HepG2 (cell line): Measurements from ENCODE around the gene ECHS1. TPM values are rescaled to one million over a fixed set of nuclear protein-coding genes. Genes with fewer than 3 reads are reported as not detected.

Experiments
- ARHGAP35 ChIP-seq: sonication (generic); formaldehyde crosslinking; IDR thresholded peaks from 2 replicates; pipeline ENCODE4 v1.9.0; 2022; ENCODE audit warnings: mild to moderate bottlenecking, inconsistent platforms, moderate library complexity, missing genetic modification reagents, borderline replicate concordance
- HBP1 ChIP-seq: IDR thresholded peaks from 2 replicates; pipeline ENCODE4 v1.6.1; 2016; ENCODE audit warnings: low read depth, control low read depth
- KLF16 ChIP-seq, 2 experiments: sonication (generic) in 1 of 2; formaldehyde crosslinking in 1 of 2; IDR thresholded peaks; 2 replicates each; pipeline versions ENCODE4 v1.6.1 to v1.8.0; 2016 to 2023; ENCODE audit warnings: missing genetic modification reagents in 2 of 2, missing compliant biosample characterization in 1 of 2
- MAFG ChIP-seq: sonication (generic); formaldehyde crosslinking; IDR thresholded peaks from 2 replicates; pipeline ENCODE4 v1.5.1; 2020; ENCODE audit warnings: mild to moderate bottlenecking, missing genetic modification reagents
- SALL1 ChIP-seq: sonication (generic); formaldehyde crosslinking; IDR thresholded peaks from 2 replicates; pipeline ENCODE4 v1.8.0; 2022; ENCODE audit warnings: mild to moderate bottlenecking, missing genetic modification reagents
- TARDBP ChIP-seq: sonication (generic); formaldehyde crosslinking; IDR thresholded peaks from 2 replicates; pipeline ENCODE4 v1.8.0; 2022; ENCODE audit warnings: mild to moderate bottlenecking, missing genetic modification reagents
- TRAFD1 ChIP-seq: sonication (generic); formaldehyde crosslinking; IDR thresholded peaks from 2 replicates; pipeline ENCODE4 v1.5.1; 2020; ENCODE audit warnings: missing genetic modification reagents, mild to moderate bottlenecking, borderline replicate concordance
- ZBTB2 ChIP-seq: sonication (generic); formaldehyde crosslinking; IDR thresholded peaks from 2 replicates; pipeline ENCODE4 v1.8.0; 2022; ENCODE audit warnings: low read depth, missing genetic modification reagents
- ZC3H4 ChIP-seq: sonication (generic); formaldehyde crosslinking; IDR thresholded peaks from 2 replicates; pipeline ENCODE4 v1.4.0; 2020; ENCODE audit warnings: missing genetic modification reagents, borderline replicate concordance
- ZFP1 ChIP-seq: IDR thresholded peaks from 2 replicates; pipeline ENCODE4 v1.6.1; 2016
- ZKSCAN5 ChIP-seq: sonication (generic); formaldehyde crosslinking; IDR thresholded peaks from 2 replicates; pipeline ENCODE4 v1.5.1; 2020; ENCODE audit warnings: mild to moderate bottlenecking, missing genetic modification reagents
- ZMYM4 ChIP-seq: sonication (generic); formaldehyde crosslinking; IDR thresholded peaks from 2 replicates; pipeline ENCODE4 v1.8.1; 2023; ENCODE audit warnings: mild to moderate bottlenecking, missing genetic modification reagents
- ZNF264 ChIP-seq: sonication (generic); formaldehyde crosslinking; IDR thresholded peaks from 2 replicates; pipeline ENCODE4 v1.4.0; 2020; ENCODE audit warnings: missing genetic modification reagents
- ZNF572 ChIP-seq: sonication (generic); formaldehyde crosslinking; IDR thresholded peaks from 2 replicates; pipeline ENCODE4 v1.5.1; 2020; ENCODE audit warnings: mild to moderate bottlenecking, missing genetic modification reagents
- ZNF614 ChIP-seq: IDR thresholded peaks from 2 replicates; pipeline ENCODE4 v1.6.1; 2018; ENCODE audit warnings: missing biosample characterization, missing genetic modification reagents, inconsistent platforms, borderline replicate concordance
- ZNF672 ChIP-seq: sonication (generic); formaldehyde crosslinking; IDR thresholded peaks from 2 replicates; pipeline ENCODE4 v1.8.1; 2022; ENCODE audit warnings: missing genetic modification reagents
- ZNF747 ChIP-seq: sonication (generic); formaldehyde crosslinking; IDR thresholded peaks from 2 replicates; pipeline ENCODE4 v1.8.1; 2023; ENCODE audit warnings: missing genetic modification reagents, mild to moderate bottlenecking, borderline replicate concordance
- ZNF768 ChIP-seq: sonication (generic); formaldehyde crosslinking; IDR thresholded peaks from 2 replicates; pipeline ENCODE4 v1.4.0; 2020; ENCODE audit warnings: missing genetic modification reagents
- ZNF777 ChIP-seq: sonication (generic); formaldehyde crosslinking; IDR thresholded peaks from 2 replicates; pipeline ENCODE4 v1.4.0; 2020; ENCODE audit warnings: missing genetic modification reagents
- ZNF788 ChIP-seq: sonication (generic); formaldehyde crosslinking; IDR thresholded peaks from 2 replicates; pipeline ENCODE4 v1.5.0; 2020; ENCODE audit warnings: mild to moderate bottlenecking, missing genetic modification reagents, borderline replicate concordance
- ZNF83 ChIP-seq: sonication (generic); formaldehyde crosslinking; IDR thresholded peaks from 2 replicates; pipeline ENCODE4 v1.4.0; 2020; ENCODE audit warnings: missing genetic modification reagents, mild to moderate bottlenecking, borderline replicate concordance
- ZSCAN22 ChIP-seq: sonication (generic); formaldehyde crosslinking; IDR thresholded peaks from 2 replicates; pipeline ENCODE4 v1.4.0; 2020; ENCODE audit warnings: mild to moderate bottlenecking, missing genetic modification reagents
- polyA plus RNA-seq, 8 experiments: library from polyadenylated mRNA; depleted of rRNA in 3 of 8; stranded (reverse) in 7 of 8; unstranded in 1 of 8; fragments of >200 nt; fragmentation: Illumina TruSeq in 4 of 8; extraction: Trizol in 4 of 8; gene quantifications; 2 replicates each; pipeline versions ENCODE4 v1.2.1 to v1.2.3, GENCODE V29; 2011 to 2016; ENCODE audit warnings: low read depth in 4 of 8, missing spikeins in 1 of 8, mixed read lengths in 1 of 8; ENCODE audit not compliant: insufficient read depth in 1 of 8
- total RNA-seq, 5 experiments: library from RNA; depleted of rRNA; stranded (reverse); fragments of >200 nt; fragmentation: Illumina TruSeq; extraction: Trizol; gene quantifications; 2 replicates each; pipeline ENCODE4 v1.2.3, GENCODE V29; 2016; ENCODE audit warnings: low read depth in 1 of 5
- TF ChIP-seq, protein P1 (sequence below): sonication (generic); formaldehyde crosslinking; IDR thresholded peaks from 2 replicates; pipeline ENCODE4 v1.5.0; 2020; ENCODE audit warnings: mild to moderate bottlenecking, missing genetic modification reagents
- TF ChIP-seq, protein P2 (sequence below): sonication (generic); formaldehyde crosslinking; conservative IDR thresholded peaks from 2 replicates; pipeline ENCODE4 v1.5.0; 2020; ENCODE audit warnings: missing genetic modification reagents

ECHS1 gene
- total and polyA plus RNA-seq, 2 of the 13 experiments (the other 11 are each of a cell fraction or from before 2014, with no cell fraction given), result 32.7 to 195 TPM

- TF ChIP-seq ZMYM4 (peak; percentile 59; the same call in 1 of the 2 replicates), KLF16 (CRISPR knock-in tag; IDR thresholded peaks at IDR 0.05) (no peak), ZKSCAN5 (CRISPR knock-in tag) (no peak), ZNF614 (CRISPR knock-in tag) (no peak; the same call in 1 of the 2 replicates), ZNF83 (CRISPR knock-in tag) (no peak), SALL1 (CRISPR knock-in tag) (0 out of 2 replicates have a peak, but pooled peaks have one; percentile 42), ZNF572 (CRISPR knock-in tag) (no peak), ZBTB2 (CRISPR knock-in tag) (no peak), ZNF264 (CRISPR knock-in tag) (0 out of 2 replicates have a peak, but pooled peaks have one; percentile 23), ZFP1 (no peak), TARDBP (no peak), ZSCAN22 (no peak), MAFG (CRISPR knock-in tag) (no peak), ARHGAP35 (CRISPR knock-in tag) (no peak), ZC3H4 (CRISPR knock-in tag) (no peak), ZNF768 (CRISPR knock-in tag) (0 out of 2 replicates have a peak, but pooled peaks have one; percentile 6), ZNF788 (CRISPR knock-in tag) (no peak), ZNF777 (no peak), ZNF747 (CRISPR knock-in tag) (0 out of 2 replicates have a peak, but pooled peaks have one; percentile 37), TRAFD1 (CRISPR knock-in tag) (no peak), HBP1 (CRISPR knock-in tag) (no peak), ZNF672 (CRISPR knock-in tag) (no peak)
- TF ChIP-seq, protein P1, sequence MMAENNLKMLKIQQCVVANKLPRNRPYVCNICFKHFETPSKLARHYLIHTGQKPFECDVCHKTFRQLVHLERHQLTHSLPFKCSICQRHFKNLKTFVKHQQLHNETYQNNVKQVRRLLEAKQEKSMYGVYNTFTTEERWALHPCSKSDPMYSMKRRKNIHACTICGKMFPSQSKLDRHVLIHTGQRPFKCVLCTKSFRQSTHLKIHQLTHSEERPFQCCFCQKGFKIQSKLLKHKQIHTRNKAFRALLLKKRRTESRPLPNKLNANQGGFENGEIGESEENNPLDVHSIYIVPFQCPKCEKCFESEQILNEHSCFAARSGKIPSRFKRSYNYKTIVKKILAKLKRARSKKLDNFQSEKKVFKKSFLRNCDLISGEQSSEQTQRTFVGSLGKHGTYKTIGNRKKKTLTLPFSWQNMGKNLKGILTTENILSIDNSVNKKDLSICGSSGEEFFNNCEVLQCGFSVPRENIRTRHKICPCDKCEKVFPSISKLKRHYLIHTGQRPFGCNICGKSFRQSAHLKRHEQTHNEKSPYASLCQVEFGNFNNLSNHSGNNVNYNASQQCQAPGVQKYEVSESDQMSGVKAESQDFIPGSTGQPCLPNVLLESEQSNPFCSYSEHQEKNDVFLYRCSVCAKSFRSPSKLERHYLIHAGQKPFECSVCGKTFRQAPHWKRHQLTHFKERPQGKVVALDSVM (CRISPR knock-in tag), result no peak; the same call in 1 of the 2 replicates
- TF ChIP-seq, protein P2, sequence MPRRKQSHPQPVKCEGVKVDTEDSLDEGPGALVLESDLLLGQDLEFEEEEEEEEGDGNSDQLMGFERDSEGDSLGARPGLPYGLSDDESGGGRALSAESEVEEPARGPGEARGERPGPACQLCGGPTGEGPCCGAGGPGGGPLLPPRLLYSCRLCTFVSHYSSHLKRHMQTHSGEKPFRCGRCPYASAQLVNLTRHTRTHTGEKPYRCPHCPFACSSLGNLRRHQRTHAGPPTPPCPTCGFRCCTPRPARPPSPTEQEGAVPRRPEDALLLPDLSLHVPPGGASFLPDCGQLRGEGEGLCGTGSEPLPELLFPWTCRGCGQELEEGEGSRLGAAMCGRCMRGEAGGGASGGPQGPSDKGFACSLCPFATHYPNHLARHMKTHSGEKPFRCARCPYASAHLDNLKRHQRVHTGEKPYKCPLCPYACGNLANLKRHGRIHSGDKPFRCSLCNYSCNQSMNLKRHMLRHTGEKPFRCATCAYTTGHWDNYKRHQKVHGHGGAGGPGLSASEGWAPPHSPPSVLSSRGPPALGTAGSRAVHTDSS, result no peak
Measured at GRCh38 chr10:133359554-133359971, 13.6 kb downstream of the ECHS1 start (continued).
